Naive thymus-derived CD8-positive, alpha-beta T cell (primary cell): ENCODE results near the gene SPRR1A. TPM values are rescaled to one million over a fixed set of nuclear protein-coding genes. Genes with fewer than 3 reads are reported as not detected.

Experiments
- polyA plus RNA-seq, 3 donors: library from polyadenylated mRNA; unstranded; fragments of 300-500 nt; fragmentation: Illumina TruSeq; gene quantifications; one replicate each; pipeline ENCODE4 v1.2.3, GENCODE V29; 2021
- total RNA-seq, 8 experiments: library from RNA in 2 of 8; stranded (reverse) in 2 of 8; gene quantifications; one replicate each; pipeline ENCODE4 v1.2.3 and lab custom pipeline; 2021 to 2026

SPRR1A gene
- total and polyA plus RNA-seq, 5 experiments from 2014 or later = not detected

Other genes with a start within 250 kb of the SPRR1A start
- gene KPRP, start 226.1 kb upstream of the SPRR1A start, total RNA-seq = not detected
- not detected for gene KPRP, start 226.1 kb upstream of the SPRR1A start, polyA plus RNA-seq
- gene LCE1F, start 208.9 kb upstream of the SPRR1A start, total RNA-seq = not detected
- gene LCE1F, start 208.9 kb upstream of the SPRR1A start, polyA plus RNA-seq = not detected
- gene LCE1E, start 197.8 kb upstream of the SPRR1A start, total RNA-seq = not detected
- gene LCE1E, start 197.8 kb upstream of the SPRR1A start, polyA plus RNA-seq = not detected
- not detected for gene LCE1D, start 187.4 kb upstream of the SPRR1A start, total RNA-seq
- not detected for gene LCE1D, start 187.4 kb upstream of the SPRR1A start, polyA plus RNA-seq
- gene LCE1C, start 177.4 kb upstream of the SPRR1A start, total RNA-seq = not detected
- not detected for gene LCE1C, start 177.4 kb upstream of the SPRR1A start, polyA plus RNA-seq
- not detected for gene LCE1B, start 172.1 kb upstream of the SPRR1A start, total RNA-seq
- not detected for gene LCE1B, start 172.1 kb upstream of the SPRR1A start, polyA plus RNA-seq
- not detected for gene LCE1A, start 156.6 kb upstream of the SPRR1A start, total RNA-seq
- gene LCE1A, start 156.6 kb upstream of the SPRR1A start, polyA plus RNA-seq = not detected
- not detected for gene LCE6A, start 141.2 kb upstream of the SPRR1A start, total RNA-seq
- gene LCE6A, start 141.2 kb upstream of the SPRR1A start, polyA plus RNA-seq = not detected
- gene LCE7A, start 124.1 kb upstream of the SPRR1A start, total RNA-seq = not detected
- gene LCE7A, start 124.1 kb upstream of the SPRR1A start, polyA plus RNA-seq = not detected
- gene SMCP, start 105.8 kb upstream of the SPRR1A start, total RNA-seq = not detected
- not detected for gene SMCP, start 105.8 kb upstream of the SPRR1A start, polyA plus RNA-seq
- not detected for gene IVL, start 75.5 kb upstream of the SPRR1A start, total RNA-seq
- not detected for gene IVL, start 75.5 kb upstream of the SPRR1A start, polyA plus RNA-seq
- gene SPRR5, start 36.9 kb upstream of the SPRR1A start, total RNA-seq = not detected
- gene SPRR5, start 36.9 kb upstream of the SPRR1A start, polyA plus RNA-seq = not detected
- not detected for gene SPRR4, start 13.4 kb upstream of the SPRR1A start, total RNA-seq
- not detected for gene SPRR4, start 13.4 kb upstream of the SPRR1A start, polyA plus RNA-seq
- not detected for gene SPRR3, start 17.7 kb downstream of the SPRR1A start, total RNA-seq
- not detected for gene SPRR3, start 17.7 kb downstream of the SPRR1A start, polyA plus RNA-seq
- not detected for gene SPRR1B, start 47.1 kb downstream of the SPRR1A start, total RNA-seq
- not detected for gene SPRR1B, start 47.1 kb downstream of the SPRR1A start, polyA plus RNA-seq
- not detected for gene SPRR2D, start 57.0 kb downstream of the SPRR1A start, total RNA-seq
- gene SPRR2D, start 57.0 kb downstream of the SPRR1A start, polyA plus RNA-seq = not detected
- gene SPRR2A, start 73.4 kb downstream of the SPRR1A start, total RNA-seq = not detected
- gene SPRR2A, start 73.4 kb downstream of the SPRR1A start, polyA plus RNA-seq = not detected
- not detected for gene SPRR2B, start 87.5 kb downstream of the SPRR1A start, total RNA-seq
- not detected for gene SPRR2B, start 87.5 kb downstream of the SPRR1A start, polyA plus RNA-seq
- gene SPRR2E, start 110.4 kb downstream of the SPRR1A start, total RNA-seq = not detected
- gene SPRR2E, start 110.4 kb downstream of the SPRR1A start, polyA plus RNA-seq = not detected
- gene SPRR2F, start 129.4 kb downstream of the SPRR1A start, total RNA-seq = not detected
- not detected for gene SPRR2F, start 129.4 kb downstream of the SPRR1A start, polyA plus RNA-seq
- not detected for gene SPRR2G, start 166.8 kb downstream of the SPRR1A start, total RNA-seq
- gene SPRR2G, start 166.8 kb downstream of the SPRR1A start, polyA plus RNA-seq = not detected
- gene LELP1, start 219.3 kb downstream of the SPRR1A start, total RNA-seq = not detected
- not detected for gene LELP1, start 219.3 kb downstream of the SPRR1A start, polyA plus RNA-seq
- gene PRR9, start 233.5 kb downstream of the SPRR1A start, total RNA-seq = not detected
- gene PRR9, start 233.5 kb downstream of the SPRR1A start, polyA plus RNA-seq = not detected